ENCODE measurements around the gene COL1A1. TPM values are rescaled to one million over a fixed set of nuclear protein-coding genes. Genes with fewer than 3 reads are reported as not detected.

COL1A1 gene
- total RNA-seq, 1 experiment from 2014 or later = 104 TPM

GRCh38 chr17:50221266-50221863, 19.9 kb upstream of the COL1A1 start:
- no peak for TF ChIP-seq CTCF (conservative IDR thresholded peaks at IDR 0.05)
- Histone ChIP-seq H2BK15ac (ENCODE audit: low read depth, low read length) (no peak overlapping the region), H4K20me1 (ENCODE audit: control insufficient read depth, insufficient read depth, insufficient read length) (no peaks in the 10 kb centered on the region), H2AK5ac (ENCODE audit: insufficient read length, low read length) (no peak overlapping the region), H3K4ac (ENCODE audit: low read depth, low read length) (no peak overlapping the region), H3K27ac (ENCODE audit: insufficient read length, low read depth, low read length) (no peak overlapping the region), H3K79me1 (ENCODE audit: insufficient read depth, low read depth, low read length, poor library complexity, severe bottlenecking) (no peaks in the 10 kb centered on the region), H3K79me2 (ENCODE audit: insufficient read depth, low read length) (no peaks in the 10 kb centered on the region), H2AFZ (ENCODE audit: low read length) (no peak overlapping the region), H3K4me1 (ENCODE audit: insufficient read depth, low read length) (no peaks in the 10 kb centered on the region), H2BK12ac (ENCODE audit: insufficient read length, low read depth, low read length) (no peak overlapping the region), H2BK120ac (ENCODE audit: low read depth, low read length, poor library complexity, severe bottlenecking) (no peak overlapping the region), H3K9ac (ENCODE audit: extremely low read depth, insufficient read length, low read length) (no peak overlapping the region), H2BK5ac (ENCODE audit: insufficient read length, low read length) (no peak overlapping the region), H3T11ph (ENCODE audit: low read length) (no peak overlapping the region), H3K27me3 (ENCODE audit: insufficient read depth, low read length) (no peaks in the 10 kb centered on the region), H3K56ac (ENCODE audit: insufficient read length, low read depth, low read length) (no peak overlapping the region), H3K9me3 (ENCODE audit: control insufficient read depth, low read depth, low read length) (peaks cover 8% of the 10 kb centered on the region), H4K91ac (ENCODE audit: insufficient read length, low read depth, low read length) (no peak overlapping the region), H2BK20ac (ENCODE audit: low read depth, low read length, poor library complexity, severe bottlenecking) (no peak overlapping the region), H3K14ac (ENCODE audit: insufficient read depth, low read length) (no peak overlapping the region), H3K23ac (ENCODE audit: insufficient read length, low read depth, low read length) (no peak overlapping the region), H4K5ac (ENCODE audit: insufficient read length, low read depth, low read length) (no peak overlapping the region), H4K8ac (replicated peaks; ENCODE audit: insufficient read length, low read depth, low read length) (no peak overlapping the region), H3K4me2 (ENCODE audit: insufficient read depth, insufficient read length, low read length) (no peak overlapping the region), H3K23me2 (ENCODE audit: insufficient read length, low read depth, low read length, poor library complexity, severe bottlenecking) (no peaks in the 10 kb centered on the region), H3K18ac (ENCODE audit: insufficient read length, low read depth, low read length) (no peak overlapping the region)
- peaks cover 26 to 32% of the 10 kb centered on the region in 2 experiments for H3K4me1 Mint-ChIP-seq
- H3K4me3 Mint-ChIP-seq = no peak overlapping the region
- H3K36me3 Mint-ChIP-seq (ENCODE audit: insufficient read depth in 1 of 3, low read depth in 3 of 3) = peaks cover 8 to 19% (median 13%) of the 10 kb centered on the region in 3 experiments; a peak in 6 of 7 replicates
- no peak for DNase-seq
- no peak overlapping the region for H3K27ac Mint-ChIP-seq
- no CpG with 5 or more reads among the region's 9 CpGs for WGBS (ENCODE audit: extremely low coverage, insufficient read length, low lambda C conversion rate)
- peaks cover 18% of the 10 kb centered on the region in 2 experiments for H3K9me3 Mint-ChIP-seq
- H3K27me3 Mint-ChIP-seq (ENCODE audit: low read depth) = peaks cover 6% of the 10 kb centered on the region

Data from H9 (cell line).